Vagina (tissue), 2 donors: Measurements from ENCODE around the gene MRFAP1L1.

Experiments used
- POLR2A ChIP-seq, 2 donors: fragments of 450-650 bp; IDR thresholded peaks; one replicate each; pipeline ENCODE4 v1.6.1; 2017; ENCODE audit warnings: antibody characterized with exemption in 2 of 2, mild to moderate bottlenecking in 2 of 2, moderate library complexity in 2 of 2
- POLR2AphosphoS5 ChIP-seq, 2 donors: sonication (generic); formaldehyde crosslinking; IDR thresholded peaks; one replicate each; pipeline ENCODE4 v1.9.0; 2017; ENCODE audit warnings: antibody characterized with exemption in 2 of 2, mild to moderate bottlenecking in 2 of 2, low read depth in 1 of 2; ENCODE audit not compliant: insufficient read depth in 1 of 2
- TF ChIP-seq, protein P1 (sequence below), 3 experiments: fragments of 450-650 bp in 2 of 3; fragments of 200-600 bp in 1 of 3; sonication (generic) in 1 of 3; IDR thresholded peaks; one replicate each; pipeline ENCODE4 v1.5.1; 2017 to 2019; ENCODE audit warnings: antibody characterized with exemption in 3 of 3, mild to moderate bottlenecking in 2 of 3, moderate library complexity in 2 of 3

DNA sequence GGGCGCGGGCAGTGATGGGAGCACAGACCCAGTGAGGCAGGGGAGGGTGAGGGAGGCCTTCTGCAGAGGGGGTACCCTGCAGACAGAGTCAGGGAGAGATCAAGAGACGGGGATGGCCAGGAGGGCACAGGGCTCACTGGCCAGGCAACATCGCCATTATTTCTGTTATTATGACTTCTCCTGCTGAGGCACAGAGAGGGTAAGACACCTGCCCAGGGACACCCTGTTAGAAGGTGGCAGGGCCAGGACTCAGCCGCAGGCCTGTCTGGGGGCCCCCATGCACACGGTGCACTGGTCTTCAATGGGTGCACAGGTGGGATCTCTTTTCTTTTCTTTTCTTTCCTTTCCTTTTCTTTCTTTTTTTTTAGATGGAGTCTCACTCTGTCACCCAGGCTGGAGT lies 22.1 kb upstream of the MRFAP1L1 start:
- TF ChIP-seq POLR2AphosphoS5 (IDR thresholded peaks at IDR 0.05; ENCODE audit: insufficient read depth in 1 of 2, low read depth in 1 of 2) (no peak), POLR2A (IDR thresholded peaks at IDR 0.05) (no peak)
- TF ChIP-seq, protein P1, sequence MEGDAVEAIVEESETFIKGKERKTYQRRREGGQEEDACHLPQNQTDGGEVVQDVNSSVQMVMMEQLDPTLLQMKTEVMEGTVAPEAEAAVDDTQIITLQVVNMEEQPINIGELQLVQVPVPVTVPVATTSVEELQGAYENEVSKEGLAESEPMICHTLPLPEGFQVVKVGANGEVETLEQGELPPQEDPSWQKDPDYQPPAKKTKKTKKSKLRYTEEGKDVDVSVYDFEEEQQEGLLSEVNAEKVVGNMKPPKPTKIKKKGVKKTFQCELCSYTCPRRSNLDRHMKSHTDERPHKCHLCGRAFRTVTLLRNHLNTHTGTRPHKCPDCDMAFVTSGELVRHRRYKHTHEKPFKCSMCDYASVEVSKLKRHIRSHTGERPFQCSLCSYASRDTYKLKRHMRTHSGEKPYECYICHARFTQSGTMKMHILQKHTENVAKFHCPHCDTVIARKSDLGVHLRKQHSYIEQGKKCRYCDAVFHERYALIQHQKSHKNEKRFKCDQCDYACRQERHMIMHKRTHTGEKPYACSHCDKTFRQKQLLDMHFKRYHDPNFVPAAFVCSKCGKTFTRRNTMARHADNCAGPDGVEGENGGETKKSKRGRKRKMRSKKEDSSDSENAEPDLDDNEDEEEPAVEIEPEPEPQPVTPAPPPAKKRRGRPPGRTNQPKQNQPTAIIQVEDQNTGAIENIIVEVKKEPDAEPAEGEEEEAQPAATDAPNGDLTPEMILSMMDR (IDR thresholded peaks at IDR 0.05), result no peak
